ENCODE results near the gene GPATCH4.

The GPATCH4 gene

DNA sequence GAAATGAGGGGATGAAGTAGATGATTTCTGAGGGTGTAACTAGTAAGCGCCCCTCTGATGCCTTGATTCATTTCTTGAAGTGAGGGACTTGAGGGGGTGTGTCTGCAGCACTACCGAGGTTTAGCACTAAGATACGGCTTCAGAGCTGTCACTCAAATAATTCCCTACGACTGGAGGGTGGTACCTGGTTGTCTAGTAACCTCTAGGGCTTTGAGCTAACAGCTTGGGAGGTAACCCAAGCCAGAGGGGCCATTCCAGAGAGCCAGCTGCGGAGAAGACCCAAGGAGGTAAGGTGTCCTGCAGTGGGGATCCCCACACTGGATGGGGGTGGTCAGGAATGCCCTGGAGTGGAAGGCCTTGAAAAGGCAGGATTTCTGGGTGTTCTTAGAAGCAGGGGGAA, 21.8 kb downstream of the GPATCH4 start, which contains the start of gene TTC24:
Gene TTC24, plus strand, starts transcription at position 252 of the 400 bp plus-strand sequence. CDS start 1,642 bp downstream, outside the sequence.
- no peak within 1 kb of the TSS for H3K4me3 ChIP-seq (ENCODE audit: low read depth, low read length)
- in situ Hi-C loops (cut with HindIII; ENCODE audit: low sequenced_read_pairs) = no loop called here
- TF ChIP-seq, protein P1, sequence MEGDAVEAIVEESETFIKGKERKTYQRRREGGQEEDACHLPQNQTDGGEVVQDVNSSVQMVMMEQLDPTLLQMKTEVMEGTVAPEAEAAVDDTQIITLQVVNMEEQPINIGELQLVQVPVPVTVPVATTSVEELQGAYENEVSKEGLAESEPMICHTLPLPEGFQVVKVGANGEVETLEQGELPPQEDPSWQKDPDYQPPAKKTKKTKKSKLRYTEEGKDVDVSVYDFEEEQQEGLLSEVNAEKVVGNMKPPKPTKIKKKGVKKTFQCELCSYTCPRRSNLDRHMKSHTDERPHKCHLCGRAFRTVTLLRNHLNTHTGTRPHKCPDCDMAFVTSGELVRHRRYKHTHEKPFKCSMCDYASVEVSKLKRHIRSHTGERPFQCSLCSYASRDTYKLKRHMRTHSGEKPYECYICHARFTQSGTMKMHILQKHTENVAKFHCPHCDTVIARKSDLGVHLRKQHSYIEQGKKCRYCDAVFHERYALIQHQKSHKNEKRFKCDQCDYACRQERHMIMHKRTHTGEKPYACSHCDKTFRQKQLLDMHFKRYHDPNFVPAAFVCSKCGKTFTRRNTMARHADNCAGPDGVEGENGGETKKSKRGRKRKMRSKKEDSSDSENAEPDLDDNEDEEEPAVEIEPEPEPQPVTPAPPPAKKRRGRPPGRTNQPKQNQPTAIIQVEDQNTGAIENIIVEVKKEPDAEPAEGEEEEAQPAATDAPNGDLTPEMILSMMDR (IDR thresholded peaks at IDR 0.05; ENCODE audit: low read depth, low read length) = no peak
- DNase-seq (ENCODE audit: low read depth, low spot score) = no peak

DNA sequence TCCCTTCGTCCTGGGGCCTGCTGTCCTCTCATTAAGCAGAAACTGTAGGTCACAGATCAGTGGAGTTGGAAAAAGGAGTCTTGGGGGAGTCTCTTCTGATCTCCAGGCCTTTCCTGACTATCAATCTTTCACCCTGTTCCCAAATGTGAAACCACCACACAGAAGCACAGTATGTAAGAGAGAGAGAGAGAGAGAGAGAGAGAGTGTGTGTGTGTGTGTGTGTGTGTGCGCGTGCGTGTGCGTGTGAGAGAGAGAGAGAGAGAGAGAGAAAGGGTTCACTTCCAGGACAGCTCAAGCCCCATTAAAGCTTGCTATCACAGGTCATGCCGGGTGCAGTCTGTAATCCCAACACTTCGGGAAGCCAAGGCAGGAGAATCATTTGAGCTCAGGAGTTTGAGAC, 23.2 kb downstream of the GPATCH4 start:
- H3K4me3 ChIP-seq (ENCODE audit: low read depth, low read length) = no peak overlapping the region
- no peak for DNase-seq (ENCODE audit: low read depth, low spot score)
- TF ChIP-seq, protein P1 (IDR thresholded peaks at IDR 0.05; ENCODE audit: low read depth, low read length) = no peak
- in situ Hi-C loops (cut with HindIII; ENCODE audit: low sequenced_read_pairs) = no loop called here

DNA sequence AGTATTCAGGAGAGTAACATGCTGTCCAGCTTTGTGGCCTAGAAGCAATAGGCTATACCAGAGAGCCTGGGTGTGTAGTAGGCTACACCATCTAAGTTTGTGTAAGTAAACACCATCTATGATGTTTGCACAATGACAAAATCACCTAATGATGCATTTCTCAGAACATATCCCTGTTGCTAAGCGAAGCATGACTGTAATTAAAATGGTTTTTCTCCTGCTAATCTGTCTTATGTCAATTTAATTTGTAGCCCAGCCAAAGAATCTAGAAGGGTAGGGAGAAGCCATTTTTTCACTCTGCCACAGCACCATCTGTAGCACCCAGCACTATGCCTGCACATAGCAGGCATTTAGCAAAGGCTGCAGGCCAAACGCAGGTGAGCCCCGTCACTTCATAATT, 23.7 kb downstream of the GPATCH4 start:
- H3K4me3 ChIP-seq (ENCODE audit: low read depth, low read length) = no peak overlapping the region
- TF ChIP-seq, protein P1 (IDR thresholded peaks at IDR 0.05; ENCODE audit: low read depth, low read length) = no peak
- in situ Hi-C loops (cut with HindIII; ENCODE audit: low sequenced_read_pairs) = no loop called here
- no peak for DNase-seq (ENCODE audit: low read depth, low spot score)

GRCh38 chr1:156574039-156574633, 27.1 kb downstream of the GPATCH4 start:
- in situ Hi-C loops (cut with HindIII; ENCODE audit: low sequenced_read_pairs) = no loop called here
- no peak for DNase-seq (ENCODE audit: low read depth, low spot score)
- TF ChIP-seq, protein P1 (IDR thresholded peaks at IDR 0.05; ENCODE audit: low read depth, low read length) = no peak
- no peak overlapping the region for H3K4me3 ChIP-seq (ENCODE audit: low read depth, low read length)

- H3K4me3 ChIP-seq (ENCODE audit: low read depth, low read length) = peak overlapping the region; percentile 73
- TF ChIP-seq, protein P1 (IDR thresholded peaks at IDR 0.05; ENCODE audit: low read depth, low read length) = no peak
- no peak for DNase-seq (ENCODE audit: low read depth, low spot score)
- in situ Hi-C loops (cut with HindIII; ENCODE audit: low sequenced_read_pairs) = no loop called here
Measured at GRCh38 chr1:156572663-156573018, 28.6 kb downstream of the GPATCH4 start.

- H3K4me3 ChIP-seq (ENCODE audit: low read depth, low read length) = peak within 1 kb of the TSS; percentile 73
- in situ Hi-C loops (cut with HindIII; ENCODE audit: low sequenced_read_pairs) = no loop called here
- TF ChIP-seq, protein P1 (IDR thresholded peaks at IDR 0.05; ENCODE audit: low read depth, low read length) = no peak
- DNase-seq (ENCODE audit: low read depth, low spot score) = peak; percentile 83
Measured at GRCh38 chr1:156571919-156572662, 29.2 kb downstream of the GPATCH4 start, which contains the start of gene IQGAP3. TSS of gene IQGAP3 (minus strand) at chr1:156572565. CDS start at chr1:156572529, 36 bp downstream.

All from astrocyte of the spinal cord (primary cell).